Thyroid gland (tissue), 4 donors: Measurements from ENCODE around the gene CAPG.

ENCODE experiments used
- CTCF ChIP-seq, 6 experiments: fragments of 200-600 bp in 3 of 6; fragments of 450-650 bp in 3 of 6; sonication (generic) in 3 of 6; IDR thresholded peaks; one replicate each; pipeline ENCODE4 v1.5.1; 2016 to 2019; ENCODE audit warnings: antibody characterized with exemption in 6 of 6, mild to moderate bottlenecking in 2 of 6, inconsistent platforms in 1 of 6, moderate library complexity in 1 of 6
- POLR2A ChIP-seq, 2 donors: fragments of 450-650 bp; IDR thresholded peaks; one replicate each; pipeline ENCODE4 v1.6.1; 2017; ENCODE audit warnings: antibody characterized with exemption in 2 of 2, mild to moderate bottlenecking in 2 of 2, moderate library complexity in 1 of 2

- no peak for TF ChIP-seq CTCF (IDR thresholded peaks at IDR 0.05)
- TF ChIP-seq POLR2A (IDR thresholded peaks at IDR 0.05), result peak in 1 of 2 donors; percentile 42
Measured at GRCh38 chr2:85414761-85415553, 4.8 kb upstream of the CAPG start.
